ENCODE measurements around the gene UBA1. TPM values are rescaled to one million over a fixed set of nuclear protein-coding genes. Genes with fewer than 3 reads are reported as not detected.
A peak's percentile ranks its signal among the peaks of the same experiment; 100 is the strongest.

UBA1 gene
- total RNA-seq: 100 to 1,000 TPM; 167 to 356 (median 235) TPM
- polyA plus RNA-seq: 100 to 1,000 TPM; 160 to 214 (median 202) TPM
- long read RNA-seq, donor 1, transcript UBA1-202 (10 exons, 2,497 nt): minor isoform, 5 of 101 reads
- long read RNA-seq, donor 1, transcript UBA1-201 (26 exons, 3,559 nt): major isoform, 8 of 101 reads
- long read RNA-seq, donor 1, partial matches to known transcripts: 88 of 101 reads
- long read RNA-seq, donor 1, other reads (novel, unspliced or antisense): 0 of 101 reads
- long read RNA-seq, donor 2, transcript UBA1-201 (26 exons, 3,559 nt): major isoform, 8 of 89 reads
- long read RNA-seq, donor 2, partial matches to known transcripts: 78 of 89 reads
- long read RNA-seq, donor 2, other reads (novel, unspliced or antisense): 0 of 89 reads
- long read RNA-seq, donor 3, transcript UBA1-201 (26 exons, 3,559 nt): major isoform, 6 of 65 reads
- long read RNA-seq, donor 3, partial matches to known transcripts: 56 of 65 reads
- long read RNA-seq, donor 3, other reads (novel, unspliced or antisense): 0 of 65 reads
- long read RNA-seq, donor 4, transcript UBA1-201 (26 exons, 3,559 nt): major isoform, 16 of 43 reads
- long read RNA-seq, donor 4, partial matches to known transcripts: 22 of 43 reads
- long read RNA-seq, donor 4, other reads (novel, unspliced or antisense): 1 of 43 reads
- long read RNA-seq, donor 5, transcript UBA1-203 (26 exons, 3,466 nt): minor isoform, 33 of 468 reads
- long read RNA-seq, donor 5, transcript UBA1-201 (26 exons, 3,559 nt): major isoform, 322 of 468 reads
- long read RNA-seq, donor 5, partial matches to known transcripts: 90 of 468 reads
- long read RNA-seq, donor 5, other reads (novel, unspliced or antisense): 21 of 468 reads
- long read RNA-seq, donor 6, transcript UBA1-201 (26 exons, 3,559 nt): major isoform, 24 of 53 reads
- long read RNA-seq, donor 6, partial matches to known transcripts: 23 of 53 reads
- long read RNA-seq, donor 6, other reads (novel, unspliced or antisense): 2 of 53 reads
- long read RNA-seq, donor 7, transcript UBA1-201 (26 exons, 3,559 nt): major isoform, 6 of 58 reads
- long read RNA-seq, donor 7, partial matches to known transcripts: 50 of 58 reads
- long read RNA-seq, donor 7, other reads (novel, unspliced or antisense): 0 of 58 reads
- long read RNA-seq, donor 8, transcript UBA1-201 (26 exons, 3,559 nt): major isoform, 24 of 136 reads
- long read RNA-seq, donor 8, partial matches to known transcripts: 108 of 136 reads
- long read RNA-seq, donor 8, other reads (novel, unspliced or antisense): 0 of 136 reads
- long read RNA-seq, donor 9, transcript UBA1-201 (26 exons, 3,559 nt): major isoform, 6 of 47 reads
- long read RNA-seq, donor 9, partial matches to known transcripts: 39 of 47 reads
- long read RNA-seq, donor 9, other reads (novel, unspliced or antisense): 0 of 47 reads
- long read RNA-seq, donor 10, transcript UBA1-201 (26 exons, 3,559 nt): major isoform, 6 of 72 reads
- long read RNA-seq, donor 10, partial matches to known transcripts: 65 of 72 reads
- long read RNA-seq, donor 10, other reads (novel, unspliced or antisense): 0 of 72 reads

- Histone ChIP-seq H3K4me1 (replicated peaks in 1 of 2) (peaks cover 38 to 47% of the 10 kb centered on the region in 2 donors), H3K4me3 (peak within 1 kb of the TSS in 3 of 4 donors; percentile 25 to 94 (median 75)), H3K27ac (peak within 1 kb of the TSS; percentile 69 to 99 (median 93)), H3K36me3 (replicated peaks in 1 of 2) (peaks cover 0 to 3% of the 10 kb centered on the region in 2 donors), H3K27me3 (no peaks in the 10 kb centered on the region), H3K9me3 (replicated peaks in 1 of 3) (no peaks in the 10 kb centered on the region)
- TF ChIP-seq POLR2A (IDR thresholded peaks at IDR 0.05): peak; percentile 71 to 89
- TF ChIP-seq CTCF (IDR thresholded peaks at IDR 0.05): peak; percentile 79 to 98 (median 90)
- 0% methylated on average over 8 to 50 of the region's 50 CpGs for WGBS, 4 donors
- DNase-seq: peak; percentile 94 to 99 (median 97)
- intact Hi-C loops (cut with DNase I): loop anchor here in 1 of 2 donors (10.0 kb wide), 2 partner anchors 191 to 331 kb away; no protein-coding TSS in a partner anchor
Measured at GRCh38 chrX:47193475-47194193, at the start of gene UBA1. Gene UBA1 (plus strand): TSS chrX:47193829. CDS start chrX:47198803, 4,974 bp downstream.

DNA sequence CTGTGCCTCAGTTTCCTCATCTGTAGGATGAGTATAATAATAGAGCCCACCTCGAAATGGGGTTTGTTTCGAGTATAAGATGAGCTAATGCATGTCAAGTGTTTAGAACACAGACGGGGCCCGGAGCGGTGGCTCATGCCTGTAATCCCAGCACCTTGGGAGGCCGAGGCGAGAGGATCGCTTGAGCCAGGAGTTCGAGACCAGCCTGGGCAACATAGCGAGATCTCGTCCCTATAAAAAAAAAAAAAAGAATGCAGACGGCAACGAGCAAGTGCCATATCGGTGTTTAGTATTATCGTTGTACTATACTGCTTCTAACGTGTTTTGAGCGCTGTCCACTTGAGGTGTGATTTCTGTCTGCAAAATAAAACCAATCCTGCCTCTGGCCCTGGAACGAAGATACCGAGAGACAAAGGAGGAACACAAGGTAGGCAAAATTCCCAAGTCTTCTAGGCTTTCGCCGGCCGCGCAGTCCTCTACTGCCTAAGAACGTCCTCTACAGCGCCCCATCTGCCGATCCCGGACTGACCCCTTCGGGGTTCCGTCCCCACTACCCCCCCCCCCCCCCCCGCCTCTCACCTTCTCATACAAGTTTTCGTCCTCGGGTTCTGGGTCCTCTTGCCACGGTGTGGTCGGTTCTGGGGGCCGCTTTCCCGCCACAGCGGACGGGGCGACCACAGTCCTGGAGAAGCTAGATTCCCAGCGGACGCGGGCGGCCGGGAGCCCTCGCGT is 49.6 kb upstream of the UBA1 start:
- no peak for TF ChIP-seq CTCF (IDR thresholded peaks at IDR 0.05)
- TF ChIP-seq POLR2A (IDR thresholded peaks at IDR 0.05): no peak
- intact Hi-C loops (cut with DNase I): no loop called here
- 1 to 41% (median 18%) methylated on average over 14 to 42 of the region's 46 CpGs for WGBS, 4 donors
- peak; percentile 28 to 67 (median 44) for DNase-seq
- peaks cover 3% of the 10 kb centered on the region for H3K27me3 ChIP-seq
- no peaks in the 10 kb centered on the region for H3K36me3 ChIP-seq (replicated peaks in 1 of 2)
- H3K4me1 ChIP-seq (replicated peaks in 1 of 2): peaks cover 0 to 17% of the 10 kb centered on the region in 2 donors
- H3K27ac ChIP-seq: peak overlapping the region; percentile 79 to 97 (median 91)
- no peaks in the 10 kb centered on the region for H3K9me3 ChIP-seq (replicated peaks in 1 of 3)
- H3K4me3 ChIP-seq: peak overlapping the region in 3 of 4 donors; percentile 25 to 63 (median 28)

Measured in adrenal gland (tissue), 19 donors.